Measurements from ENCODE around the gene LTF.
A peak's percentile ranks its signal among the peaks of the same experiment; 100 is the strongest.

The LTF gene

DNA sequence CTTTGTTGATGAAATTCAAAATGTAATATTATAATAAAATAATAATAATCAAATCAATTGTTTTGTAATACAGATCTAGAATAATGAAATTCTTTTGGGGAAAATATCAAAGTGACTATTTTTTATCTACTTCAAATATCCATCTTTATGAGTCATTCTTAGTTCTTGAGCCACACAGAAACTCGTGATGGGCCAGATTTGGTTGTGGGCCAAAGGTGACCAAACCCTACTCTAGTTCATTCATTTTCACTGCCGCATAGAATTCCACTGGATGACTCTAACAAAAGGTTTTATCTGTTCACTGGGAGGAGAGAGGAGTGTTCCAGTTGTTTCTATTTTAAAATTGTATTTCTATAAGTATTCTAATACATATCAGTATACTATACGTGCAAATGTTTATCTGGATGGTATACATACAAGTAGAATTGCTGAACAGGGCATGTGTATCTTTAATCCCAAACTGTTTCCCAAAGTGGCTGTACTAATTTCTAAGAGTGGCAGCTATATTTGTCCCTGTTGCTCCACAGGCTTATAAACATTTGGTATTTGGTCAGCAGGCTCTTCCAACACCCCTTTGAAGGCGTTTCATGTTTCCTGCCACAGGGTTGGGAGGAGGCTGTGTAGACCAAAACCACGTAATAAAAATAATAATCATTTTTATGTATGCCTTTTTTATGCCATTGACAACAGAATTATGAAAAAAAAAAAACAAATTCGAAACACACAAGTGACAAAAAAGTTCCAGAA is 25.8 kb upstream of the LTF start:
- no peak for DNase-seq

DNA sequence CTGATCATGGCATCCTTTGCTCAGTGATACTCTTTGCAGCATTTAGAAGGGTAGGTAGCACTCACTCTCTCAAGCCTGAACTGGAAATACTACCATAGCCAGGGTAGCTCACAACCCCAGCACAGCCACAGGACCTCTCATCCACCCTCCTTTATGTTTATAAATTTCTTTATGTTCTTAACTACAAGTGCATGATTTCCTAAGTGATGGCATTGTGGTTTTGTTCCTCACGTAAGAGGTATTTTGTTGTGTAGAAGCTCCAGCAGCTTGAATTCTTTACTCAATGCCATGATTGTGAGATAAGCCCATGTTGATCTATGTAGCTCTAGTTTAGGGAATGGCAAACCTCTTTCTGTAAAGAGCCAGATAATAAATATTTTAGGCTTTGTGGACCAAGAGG is 25.2 kb upstream of the LTF start:
- no peak for DNase-seq

- no peak for DNase-seq
Observed at GRCh38 chr3:46489381-46489780, 24.7 kb upstream of the LTF start.

DNA sequence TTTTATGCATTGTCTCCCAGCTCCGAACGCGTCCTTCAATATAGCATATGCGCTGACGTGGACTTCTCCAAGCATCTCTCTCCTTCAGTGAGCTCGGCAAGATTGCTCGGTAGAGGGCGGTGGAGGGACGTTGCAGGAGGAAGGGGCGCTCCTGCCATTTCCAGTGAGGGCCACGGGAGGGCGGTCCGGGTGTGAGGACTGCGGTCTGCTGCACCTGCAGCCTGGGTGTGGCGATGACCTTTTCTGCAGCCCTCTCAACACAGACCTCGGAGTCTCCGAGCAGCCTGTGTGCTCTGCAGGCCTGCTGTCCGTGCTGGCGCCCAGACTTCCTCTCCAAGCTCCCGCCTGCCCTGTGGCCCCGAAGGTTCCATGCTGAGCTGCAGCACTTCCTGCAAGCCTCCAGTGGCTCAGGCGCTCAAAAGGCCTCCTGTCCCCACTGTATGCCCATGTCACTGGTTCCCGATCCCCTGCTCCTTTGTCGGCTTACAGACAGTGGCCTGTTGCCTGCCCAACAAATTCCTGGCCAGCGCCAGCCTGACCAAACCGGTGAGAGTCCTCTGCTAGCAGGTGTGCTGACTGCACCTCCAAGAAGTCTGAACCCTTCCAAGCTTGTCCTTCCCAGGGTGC is 24.1 kb upstream of the LTF start:
- DNase-seq, result peak; percentile 70

- DNase-seq, result no peak
Observed at GRCh38 chr3:46485779-46486175, 21.1 kb upstream of the LTF start.

DNA sequence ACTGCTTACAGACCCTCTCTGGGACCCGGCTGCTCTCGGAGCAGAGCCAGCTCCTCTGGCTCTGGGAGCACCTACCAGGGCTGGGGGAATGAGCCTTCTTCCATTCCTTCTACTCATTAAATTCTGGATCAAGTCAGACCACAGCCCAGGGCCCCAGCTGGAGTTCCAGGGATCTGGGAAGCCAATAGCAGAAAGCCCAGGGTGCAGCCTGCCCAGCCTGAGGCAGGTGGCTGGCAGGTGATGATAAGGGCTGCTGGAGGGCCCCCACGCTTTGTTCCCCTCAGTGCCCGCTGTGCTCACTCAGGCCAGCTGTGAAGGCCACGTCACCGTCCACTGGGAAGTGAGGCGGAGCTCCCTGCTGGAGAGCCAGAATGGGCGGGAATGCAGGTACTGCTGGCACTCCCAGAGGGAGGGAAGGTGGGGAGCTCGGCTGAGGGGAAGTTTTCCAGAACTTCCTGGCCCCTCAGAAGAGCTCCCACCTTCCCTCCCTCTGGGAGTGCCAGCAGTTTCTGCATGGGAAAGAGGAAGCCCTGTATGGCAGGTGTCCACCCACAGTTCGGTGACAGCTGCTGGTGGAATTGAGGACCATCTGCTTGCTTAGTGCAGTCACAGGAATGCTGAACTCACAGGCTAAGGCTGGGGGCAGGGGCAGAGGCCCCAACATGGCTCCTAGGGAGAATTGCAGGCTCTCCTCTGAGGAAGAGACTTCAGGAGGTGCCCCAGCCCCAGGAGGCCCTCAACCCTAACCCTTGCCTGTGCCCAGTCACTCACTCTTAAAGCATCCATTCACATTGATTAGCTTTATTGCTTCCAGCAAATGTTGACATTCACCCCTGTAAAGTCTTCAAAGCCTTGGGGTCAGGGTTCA is 20.4 kb upstream of the LTF start:
- DNase-seq, result peak; percentile 77

- no peak for DNase-seq
Observed at GRCh38 chr3:46484388-46484787, 19.7 kb upstream of the LTF start.

GRCh38 chr3:46483825-46484224 is 19.1 kb upstream of the LTF start:
- DNase-seq, result no peak

GRCh38 chr3:46482632-46483350 is 18.1 kb upstream of the LTF start:
- DNase-seq, result no peak

DNA sequence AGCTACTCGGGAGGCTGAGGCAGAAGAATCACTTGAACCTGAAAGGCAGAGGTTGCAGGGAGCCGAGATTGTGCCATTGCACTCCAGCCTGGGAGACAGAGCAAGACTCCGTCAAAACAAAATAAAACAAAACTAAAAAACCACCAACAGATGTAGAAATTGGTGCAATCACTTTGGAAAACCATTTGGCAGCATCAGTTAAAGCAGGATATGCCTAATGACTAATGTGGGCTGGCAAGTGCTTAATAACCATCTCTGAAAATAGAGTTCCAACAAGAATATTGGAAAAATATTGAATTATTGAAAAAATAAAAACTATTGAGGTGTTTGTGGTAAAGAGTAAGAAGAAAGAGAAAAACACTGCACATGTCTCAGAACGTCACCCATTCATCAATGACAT is 16.9 kb upstream of the LTF start:
- no peak for DNase-seq

GRCh38 chr3:46480491-46481195 is 15.9 kb upstream of the LTF start:
- no peak for DNase-seq

DNA sequence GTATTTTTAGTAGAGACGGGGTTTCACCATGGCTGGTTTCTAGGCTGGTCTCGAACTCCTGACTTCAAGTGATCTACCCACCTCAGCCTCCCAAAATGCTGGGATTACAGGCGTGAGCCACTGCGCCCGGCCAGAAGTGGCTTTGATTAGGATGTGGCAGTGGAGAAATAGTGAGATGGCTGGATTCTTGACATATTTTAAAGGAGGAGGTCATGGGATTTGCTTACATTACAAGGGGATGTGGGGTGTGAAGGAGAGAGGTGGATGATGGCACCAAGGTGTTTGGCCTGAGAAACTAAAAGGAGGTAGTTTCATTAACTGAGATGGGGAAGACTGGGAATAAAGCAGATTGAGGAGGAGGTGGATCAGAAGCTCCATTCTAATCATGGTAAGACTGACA is 15.0 kb upstream of the LTF start:
- no peak for DNase-seq

DNA sequence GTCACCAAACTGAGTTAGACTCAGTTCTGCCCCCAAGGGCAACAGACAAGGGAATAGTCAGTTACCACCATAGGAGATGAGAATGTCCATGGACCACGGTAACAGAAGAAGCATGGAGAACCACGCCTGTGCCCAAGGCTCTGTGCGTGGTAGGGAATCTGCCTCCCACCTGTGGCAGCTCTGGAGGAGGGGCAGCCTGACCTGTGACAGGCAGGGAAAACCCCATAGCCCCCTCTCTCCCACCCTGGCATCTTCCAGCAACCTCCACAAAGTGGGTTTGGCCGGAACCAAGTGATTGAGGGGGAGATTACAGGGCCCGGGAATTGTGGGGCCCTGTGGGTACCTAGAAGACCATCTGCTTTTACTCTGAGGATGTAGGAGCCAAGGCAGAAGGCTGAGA is 14.3 kb upstream of the LTF start:
- no peak for DNase-seq

GRCh38 chr3:46478341-46478740 is 13.6 kb upstream of the LTF start:
- no peak for DNase-seq

DNA sequence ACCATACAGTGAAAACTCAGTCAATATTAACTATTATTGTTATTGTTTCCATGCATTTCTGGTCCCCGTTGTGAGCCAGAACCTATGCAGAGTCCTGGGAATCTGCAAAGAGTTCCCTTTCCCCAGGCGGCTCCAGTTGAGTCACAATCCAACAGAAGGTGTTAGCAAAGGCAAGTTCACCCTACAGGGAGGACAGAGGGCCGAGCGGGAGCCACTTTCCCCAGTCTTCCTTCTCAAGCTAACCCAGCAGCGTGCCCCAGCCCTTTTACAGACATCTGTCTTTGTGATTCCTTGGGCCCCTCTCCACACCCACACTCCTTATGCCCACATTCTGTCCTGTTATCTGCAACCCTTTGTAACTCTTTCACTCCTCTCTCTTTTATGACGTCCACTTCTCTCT is 13.1 kb upstream of the LTF start:
- DNase-seq, result no peak

DNA sequence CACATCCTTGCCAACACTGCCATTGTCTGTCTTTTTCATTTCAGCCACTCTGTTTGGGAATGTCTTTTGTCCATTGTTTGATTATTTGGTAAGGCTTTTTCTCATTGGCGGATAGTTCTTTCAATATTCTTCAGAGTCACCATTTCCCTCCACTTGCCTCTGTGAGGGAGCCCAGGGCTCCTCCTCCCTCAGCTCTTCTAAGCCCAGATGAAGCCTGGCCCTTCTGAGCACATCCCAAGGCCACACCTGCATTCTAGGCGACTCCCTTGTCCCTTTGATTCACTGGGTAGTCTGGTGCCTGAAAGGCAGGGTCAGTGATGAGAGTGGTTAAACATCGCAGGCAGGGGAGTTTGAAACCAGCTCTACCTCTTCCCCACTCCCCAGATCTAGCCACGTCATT is 12.4 kb upstream of the LTF start:
- DNase-seq, result no peak

GRCh38 chr3:46472736-46473135 is 8.0 kb upstream of the LTF start:
- DNase-seq, result no peak

GRCh38 chr3:46471371-46471914 is 6.7 kb upstream of the LTF start:
- DNase-seq, result no peak

GRCh38 chr3:46470831-46471230 is 6.1 kb upstream of the LTF start:
- no peak for DNase-seq

DNA sequence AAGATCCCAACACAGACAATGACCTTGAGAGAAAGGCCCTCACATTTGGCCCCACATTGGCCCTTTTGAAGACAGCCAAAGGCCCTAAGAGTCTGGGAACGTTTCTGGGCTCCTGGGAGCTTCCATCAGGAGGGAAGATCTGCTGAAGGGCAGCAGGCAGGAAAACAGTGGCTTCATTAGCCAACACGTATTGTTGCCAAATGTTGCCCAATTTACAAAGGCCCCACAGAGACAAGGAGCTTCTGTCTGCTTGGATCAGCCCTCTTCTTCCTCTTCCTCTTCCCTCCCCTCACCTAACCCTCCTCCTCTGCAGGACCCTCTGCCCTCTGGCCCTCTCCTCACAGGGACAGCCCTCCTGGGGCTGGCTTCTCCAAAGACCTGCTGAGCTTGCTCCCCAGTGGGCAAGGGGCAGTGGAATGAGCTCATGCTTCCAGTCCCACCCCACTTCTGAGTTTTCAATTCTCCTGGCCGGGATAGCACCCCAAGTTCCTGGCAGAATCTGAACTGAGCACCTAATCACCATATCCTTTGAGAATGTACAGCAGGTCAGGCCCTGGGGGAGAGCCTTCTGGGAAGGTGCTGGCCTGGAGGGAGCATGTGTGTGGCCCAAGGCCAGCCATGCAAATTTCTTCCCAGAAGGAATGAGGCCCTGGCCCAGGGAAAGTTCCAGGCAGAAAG is 5.1 kb upstream of the LTF start:
- no peak for DNase-seq

- DNase-seq, result no peak
Observed at GRCh38 chr3:46468753-46469600, 4.3 kb upstream of the LTF start.

Data from NCI-H510A treated with DMSO at 0.1 percent for 48 hours (cell line).